GM12801 (cell line): ENCODE results near the gene CABLES2.

Experiments used
- CTCF ChIP-seq: IDR thresholded peaks from one replicate; pipeline ENCODE4 v1.5.1; 2011; ENCODE audit warnings: control low read depth; ENCODE audit not compliant: insufficient read length; ENCODE audit errors: extremely low read depth

The CABLES2 gene

GRCh38 chr20:62409086-62409853, 2.2 kb upstream of the CABLES2 start:
- TF ChIP-seq CTCF: no peak

- no peak for TF ChIP-seq CTCF
Measured at GRCh38 chr20:62408640-62409039, 1.6 kb upstream of the CABLES2 start.

GRCh38 chr20:62408055-62408454, 970 bp upstream of the CABLES2 start:
- no peak for TF ChIP-seq CTCF

GRCh38 chr20:62406635-62407176, 379 bp downstream of the CABLES2 start:
- TF ChIP-seq CTCF: no peak

GRCh38 chr20:62405981-62406513, 1.0 kb downstream of the CABLES2 start:
- TF ChIP-seq CTCF: no peak

- no peak for TF ChIP-seq CTCF
Measured at GRCh38 chr20:62405108-62405980, 1.7 kb downstream of the CABLES2 start.

- no peak for TF ChIP-seq CTCF
Measured at GRCh38 chr20:62404761-62405107, 2.4 kb downstream of the CABLES2 start.
